Sigmoid colon (tissue), 3 donors: Measurements from ENCODE around the gene ADGRF4.

ENCODE experiments used
- POLR2A ChIP-seq, 2 donors: fragments of 450-650 bp; IDR thresholded peaks; one replicate each; pipeline ENCODE4 v1.6.1; 2016; ENCODE audit warnings: antibody characterized with exemption in 2 of 2, mild to moderate bottlenecking in 2 of 2, moderate library complexity in 2 of 2
- TF ChIP-seq, protein P1 (sequence below), 4 experiments: fragments of 450-650 bp in 3 of 4; fragments of 200-600 bp in 1 of 4; IDR thresholded peaks; one replicate each; pipeline ENCODE4 v1.5.1; 2016 to 2019; ENCODE audit warnings: antibody characterized with exemption in 4 of 4, mild to moderate bottlenecking in 3 of 4, moderate library complexity in 2 of 4

DNA sequence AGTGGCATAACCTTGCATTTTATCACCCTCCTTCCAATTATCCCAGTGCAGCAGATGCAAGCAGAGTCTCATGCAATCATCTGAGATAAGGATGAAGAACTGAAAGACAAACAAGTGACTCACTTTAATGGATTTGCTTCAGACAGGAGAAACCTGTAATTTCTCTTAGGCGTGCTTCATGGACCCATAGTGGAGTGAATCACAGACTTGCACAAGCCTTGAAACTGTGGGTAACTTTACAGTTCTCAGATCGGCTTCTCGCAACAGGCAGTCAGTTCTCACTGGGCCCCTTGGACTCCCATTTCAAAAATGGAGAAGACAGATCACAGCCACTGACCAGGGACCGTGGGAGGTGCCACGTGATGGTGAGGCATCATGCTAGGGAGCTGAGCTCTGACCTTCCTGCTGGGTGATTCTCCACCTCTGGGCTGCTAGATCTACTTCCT lies at the start of gene ADGRF4:
- TF ChIP-seq, protein P1, sequence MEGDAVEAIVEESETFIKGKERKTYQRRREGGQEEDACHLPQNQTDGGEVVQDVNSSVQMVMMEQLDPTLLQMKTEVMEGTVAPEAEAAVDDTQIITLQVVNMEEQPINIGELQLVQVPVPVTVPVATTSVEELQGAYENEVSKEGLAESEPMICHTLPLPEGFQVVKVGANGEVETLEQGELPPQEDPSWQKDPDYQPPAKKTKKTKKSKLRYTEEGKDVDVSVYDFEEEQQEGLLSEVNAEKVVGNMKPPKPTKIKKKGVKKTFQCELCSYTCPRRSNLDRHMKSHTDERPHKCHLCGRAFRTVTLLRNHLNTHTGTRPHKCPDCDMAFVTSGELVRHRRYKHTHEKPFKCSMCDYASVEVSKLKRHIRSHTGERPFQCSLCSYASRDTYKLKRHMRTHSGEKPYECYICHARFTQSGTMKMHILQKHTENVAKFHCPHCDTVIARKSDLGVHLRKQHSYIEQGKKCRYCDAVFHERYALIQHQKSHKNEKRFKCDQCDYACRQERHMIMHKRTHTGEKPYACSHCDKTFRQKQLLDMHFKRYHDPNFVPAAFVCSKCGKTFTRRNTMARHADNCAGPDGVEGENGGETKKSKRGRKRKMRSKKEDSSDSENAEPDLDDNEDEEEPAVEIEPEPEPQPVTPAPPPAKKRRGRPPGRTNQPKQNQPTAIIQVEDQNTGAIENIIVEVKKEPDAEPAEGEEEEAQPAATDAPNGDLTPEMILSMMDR (IDR thresholded peaks at IDR 0.05): no peak
- no peak for TF ChIP-seq POLR2A (IDR thresholded peaks at IDR 0.05)
